CD4-positive, alpha-beta T cell treated with Interleukin-6 at 100 ng/mL for 8 hours (primary cell): ENCODE results near the gene UNC13D.
A peak's percentile ranks its signal among the peaks of the same experiment; 100 is the strongest.
"Not testable (repeated sequence)": the region's sequence is repeated elsewhere in the genome, so short reads cannot be mapped to it uniquely, and the experiment has no call there.

ENCODE experiments used
- DNase-seq: peaks from one replicate; pipeline ENCODE4 v3.0.0-alpha.2; 2020; ENCODE audit warnings: mixed read lengths, low spot score

UNC13D gene

DNA sequence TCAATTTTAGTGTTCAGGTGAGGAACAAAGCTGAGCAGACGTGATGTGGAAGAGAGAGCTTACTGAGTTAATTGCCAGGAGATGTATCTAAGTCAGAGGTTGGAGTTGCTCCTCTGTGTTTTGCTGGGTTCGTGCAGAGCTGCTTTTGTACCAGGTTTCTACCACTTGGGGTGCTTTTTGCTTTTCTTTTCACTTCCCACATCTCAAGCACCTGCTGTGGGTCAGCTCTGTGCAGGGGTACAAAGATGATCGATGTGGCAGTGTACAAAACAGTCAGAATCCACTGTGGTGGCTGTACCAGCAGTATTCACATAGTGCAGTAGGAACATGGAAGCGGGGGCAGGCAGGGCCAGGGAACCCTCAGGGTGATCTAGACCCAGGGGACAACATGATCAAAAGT, 44.8 kb downstream of the UNC13D start:
- no peak for DNase-seq

DNA sequence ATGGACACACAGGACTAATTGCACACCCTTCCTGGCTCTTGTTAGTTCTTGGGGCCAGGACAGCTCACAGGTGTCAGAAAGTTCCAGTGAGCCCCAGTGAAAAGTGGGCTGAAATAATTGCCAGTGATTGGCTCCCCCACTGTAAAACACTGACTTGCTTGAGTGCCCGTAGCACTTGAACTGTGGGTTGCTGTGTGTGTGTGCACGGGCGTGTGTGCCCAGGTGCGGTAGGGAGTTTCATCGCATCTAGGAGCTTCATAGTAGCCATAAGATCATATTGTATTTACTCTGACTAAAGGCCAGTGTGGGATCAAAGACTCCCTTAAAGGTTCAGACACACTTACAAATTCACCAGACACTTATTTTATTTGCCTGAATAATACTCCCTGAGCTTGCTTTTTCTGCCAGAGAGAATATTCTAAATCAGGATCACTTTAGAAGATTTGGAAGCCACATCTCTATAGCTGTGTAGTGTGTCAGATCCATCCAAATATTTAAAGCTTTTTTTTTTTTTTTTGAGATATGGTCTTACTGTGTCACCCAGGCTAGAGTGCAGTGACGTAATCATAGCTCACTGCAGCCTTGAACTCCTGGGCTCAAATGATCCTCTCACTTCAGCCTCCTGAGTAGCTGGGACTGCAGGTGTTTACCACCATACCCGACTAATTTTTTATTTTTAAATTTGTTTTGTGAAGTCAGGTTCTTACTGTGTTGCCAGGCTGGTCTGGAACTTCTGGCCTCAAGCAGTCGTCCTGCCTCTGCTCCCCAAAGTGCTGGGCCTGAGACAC, 48.2 kb downstream of the UNC13D start:
- no peak for DNase-seq

DNA sequence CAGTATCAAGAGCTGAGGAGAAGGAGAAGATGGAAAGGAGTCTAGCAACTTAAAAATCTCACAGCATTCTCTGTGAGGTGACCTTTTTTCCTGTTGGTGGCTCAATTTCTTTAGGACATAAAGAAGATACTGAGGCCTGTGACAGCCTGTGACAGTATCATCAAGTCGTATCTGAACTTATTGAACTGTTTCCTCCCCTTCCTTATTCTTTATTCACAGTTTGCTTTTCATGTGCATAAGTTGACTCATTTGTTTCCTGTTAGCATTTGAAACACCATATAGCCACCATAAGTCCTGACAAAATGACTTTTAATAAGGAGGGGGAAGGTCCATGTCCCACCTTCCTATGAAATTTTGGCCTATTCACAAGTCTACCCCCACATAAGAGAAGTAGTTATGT, 50.7 kb downstream of the UNC13D start:
- no peak for DNase-seq

DNA sequence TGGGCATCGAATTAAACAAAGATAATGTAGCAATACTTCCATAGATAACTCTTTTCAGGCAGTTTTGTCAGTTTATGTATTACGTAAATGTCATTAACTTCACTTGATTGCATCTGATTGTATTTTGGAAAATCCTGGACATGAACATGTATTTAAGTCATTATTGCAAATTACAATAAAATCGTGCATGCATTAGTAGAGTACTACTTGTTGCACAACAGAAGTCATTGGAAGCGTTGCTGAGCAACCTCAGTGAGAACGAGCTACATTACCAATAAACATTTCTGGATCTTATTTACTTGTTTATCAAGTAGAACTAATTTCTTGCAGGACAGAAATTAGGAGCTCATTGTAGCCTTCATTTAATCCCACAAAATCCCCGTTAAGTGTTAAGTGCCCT, 53.0 kb downstream of the UNC13D start:
- DNase-seq = no peak

DNA sequence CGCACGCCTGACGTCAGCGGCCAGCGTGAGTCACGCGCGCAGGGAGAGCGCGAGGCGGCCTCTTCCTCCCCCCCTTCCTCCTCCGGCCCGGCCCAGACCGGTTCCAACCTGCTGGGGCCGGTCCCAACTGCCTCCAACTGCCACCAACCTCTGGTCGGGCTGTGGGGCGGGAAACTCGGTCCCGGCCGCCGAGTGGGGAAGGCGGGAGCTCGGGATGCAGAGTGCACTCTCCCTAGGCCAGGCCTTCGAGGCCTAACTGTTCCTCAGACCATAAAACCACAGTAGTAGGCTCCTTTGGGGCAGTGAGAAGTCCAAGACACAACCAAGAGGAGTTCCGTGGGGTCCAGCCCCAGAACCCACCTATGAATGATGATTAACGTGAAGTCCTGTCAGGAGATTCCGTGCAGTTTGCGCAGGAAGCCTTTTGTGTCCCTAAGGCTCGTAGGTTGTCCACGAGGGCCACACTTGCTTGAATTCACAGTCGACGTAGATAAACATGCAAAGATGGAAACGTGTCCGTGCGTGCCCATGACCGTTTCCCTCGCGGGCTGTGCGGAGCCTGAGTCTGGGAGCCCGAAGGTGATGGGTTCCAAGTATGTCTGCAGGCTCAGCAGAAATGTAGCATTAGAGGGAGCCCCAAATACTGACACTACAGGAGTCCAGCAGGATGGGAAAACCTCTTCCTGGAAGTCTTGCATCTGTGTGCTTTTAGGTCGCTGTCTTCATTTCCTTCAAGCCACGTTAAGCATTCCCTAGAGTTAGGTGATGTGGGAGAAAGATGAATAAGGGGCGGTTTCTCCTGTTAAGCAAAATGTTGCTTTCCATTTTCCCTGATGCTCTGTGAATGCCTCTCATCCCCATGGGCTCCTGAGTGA, 59.0 kb downstream of the UNC13D start:
- DNase-seq = peak; percentile 91

DNA sequence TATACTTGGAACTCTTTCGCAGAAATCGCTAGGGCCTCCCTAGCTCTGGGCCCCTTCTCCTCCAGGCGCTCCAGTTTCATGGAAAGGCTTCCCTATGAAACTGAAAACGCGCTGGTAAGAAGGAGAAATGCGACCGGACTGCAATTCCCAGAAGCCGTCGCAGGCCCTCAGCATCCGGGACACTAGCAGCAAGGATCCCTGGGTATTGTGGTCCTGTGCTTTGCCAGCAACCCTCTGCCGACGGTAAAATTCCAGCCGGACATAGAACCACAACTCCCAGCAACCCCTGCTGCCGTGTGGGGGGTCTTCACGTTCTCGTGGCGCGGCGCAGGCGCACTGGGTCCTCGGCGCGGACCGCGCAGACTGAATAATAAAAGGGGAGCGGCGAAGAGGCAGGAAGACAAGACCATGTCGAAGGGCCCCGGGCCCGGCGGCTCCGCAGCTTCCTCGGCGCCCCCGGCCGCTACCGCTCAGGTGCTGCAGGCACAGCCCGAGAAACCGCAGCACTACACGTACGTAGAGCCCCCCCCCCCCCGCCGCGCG, 59.7 kb downstream of the UNC13D start, which contains the start of gene UNK:
Gene UNK, plus strand, starts transcription at position 334 of the 543 bp plus-strand sequence. Its CDS starts 75 bp downstream, at position 409.
- peak; percentile 98 for DNase-seq

DNA sequence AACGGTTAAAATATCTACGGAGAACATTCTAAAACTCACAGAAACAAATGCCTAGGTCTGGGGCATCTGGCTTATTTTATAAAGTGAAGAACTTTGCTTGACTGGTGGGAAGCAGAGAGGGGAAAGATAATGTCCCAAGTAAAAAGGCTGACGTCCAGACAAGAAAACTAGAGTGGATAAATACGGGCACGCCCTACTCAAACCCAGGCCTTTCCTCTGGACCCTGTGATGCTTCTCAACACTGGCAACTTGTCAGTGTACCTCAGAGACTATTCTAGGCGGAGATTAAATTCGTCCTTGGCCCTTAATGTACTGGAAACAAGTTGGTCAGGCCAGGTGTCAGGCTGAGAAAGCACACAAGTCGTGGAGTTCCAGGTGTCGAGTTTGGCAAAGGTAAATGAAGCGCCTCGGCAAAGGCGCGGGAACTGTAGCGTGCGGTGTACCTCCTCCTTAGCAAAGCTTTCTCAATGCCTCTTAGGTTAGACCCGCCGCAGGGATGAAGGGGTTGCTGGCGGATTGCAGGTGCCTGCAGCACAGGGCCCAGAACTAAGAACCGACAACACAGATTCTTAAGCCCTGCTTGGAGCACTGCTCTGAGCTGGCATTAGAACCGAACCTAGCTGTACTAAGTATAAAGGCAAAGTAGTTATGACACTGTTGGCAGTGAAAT, 60.3 kb downstream of the UNC13D start:
- no peak for DNase-seq

DNA sequence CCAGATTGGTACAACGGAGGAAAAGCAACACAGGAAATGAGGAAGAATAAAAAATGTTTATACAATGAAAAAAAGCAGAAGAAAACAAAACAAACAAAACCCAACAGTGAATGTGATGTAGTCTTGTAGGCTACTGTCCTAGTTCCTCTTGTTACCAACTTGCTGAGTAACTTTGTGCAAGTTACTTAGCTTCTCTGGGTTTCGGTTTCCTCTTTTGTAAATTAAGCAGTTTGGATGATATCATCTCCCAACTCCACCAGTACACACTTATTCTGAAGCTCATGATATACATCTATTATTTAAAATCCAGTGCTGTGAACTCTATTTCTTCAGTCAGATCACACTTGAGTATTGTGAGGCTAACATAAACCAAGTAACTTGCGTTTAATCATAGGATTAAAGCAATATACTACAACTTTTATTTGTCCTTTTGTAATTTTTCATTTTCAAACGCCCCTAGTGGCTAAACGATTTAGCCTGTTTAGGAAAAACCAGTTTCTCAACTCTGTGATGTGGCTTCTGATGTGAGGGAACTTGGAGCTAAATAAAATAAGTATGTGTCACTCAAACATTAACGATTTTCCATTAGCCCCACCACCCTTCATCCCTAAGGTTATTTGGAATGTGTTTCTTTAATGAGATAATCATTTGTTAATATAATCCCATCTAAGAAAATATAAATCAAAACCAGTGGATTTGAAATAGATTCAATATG, 61.0 kb downstream of the UNC13D start:
- peak; percentile 56 for DNase-seq

DNA sequence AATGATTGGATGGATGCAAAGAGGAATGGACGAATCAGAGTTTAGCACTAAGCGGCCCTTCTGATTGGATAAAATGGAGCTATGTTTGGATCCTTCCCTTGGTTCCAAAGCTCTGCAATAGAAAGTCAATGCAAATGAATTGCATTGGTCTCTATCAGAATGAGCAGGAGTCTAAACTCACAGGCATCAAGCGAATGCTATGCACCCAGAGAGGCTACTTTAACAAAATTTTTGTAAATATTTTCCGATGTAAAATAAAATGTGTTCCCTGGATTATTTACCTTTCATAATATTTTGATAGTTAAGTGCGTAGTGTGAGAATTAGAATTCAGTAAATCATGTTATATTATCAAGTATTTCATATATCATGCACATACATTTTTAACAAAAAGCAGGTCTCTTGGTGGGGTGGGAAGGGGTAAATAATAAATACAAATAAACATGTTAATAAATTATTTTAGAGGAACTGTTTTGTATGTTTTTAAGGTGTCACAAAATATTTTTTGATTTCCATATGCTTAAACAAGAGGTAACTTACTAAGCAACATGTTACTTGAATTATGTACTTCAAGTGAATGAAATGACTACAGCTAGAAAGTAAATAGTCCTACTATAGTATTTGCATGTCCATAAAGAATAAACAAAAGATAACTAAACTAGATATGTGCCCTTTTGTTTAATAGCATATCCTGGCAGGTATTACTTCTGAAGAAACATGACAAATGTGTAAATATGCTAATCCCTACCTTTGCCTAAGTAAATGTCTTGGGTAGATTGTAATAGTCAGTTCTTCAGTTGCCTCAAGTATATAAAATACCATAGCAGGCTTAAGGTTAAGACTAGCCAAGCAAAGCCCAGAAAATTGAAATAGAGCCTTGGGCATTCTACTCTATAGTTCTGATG, 64.0 kb downstream of the UNC13D start:
- DNase-seq = no peak

DNA sequence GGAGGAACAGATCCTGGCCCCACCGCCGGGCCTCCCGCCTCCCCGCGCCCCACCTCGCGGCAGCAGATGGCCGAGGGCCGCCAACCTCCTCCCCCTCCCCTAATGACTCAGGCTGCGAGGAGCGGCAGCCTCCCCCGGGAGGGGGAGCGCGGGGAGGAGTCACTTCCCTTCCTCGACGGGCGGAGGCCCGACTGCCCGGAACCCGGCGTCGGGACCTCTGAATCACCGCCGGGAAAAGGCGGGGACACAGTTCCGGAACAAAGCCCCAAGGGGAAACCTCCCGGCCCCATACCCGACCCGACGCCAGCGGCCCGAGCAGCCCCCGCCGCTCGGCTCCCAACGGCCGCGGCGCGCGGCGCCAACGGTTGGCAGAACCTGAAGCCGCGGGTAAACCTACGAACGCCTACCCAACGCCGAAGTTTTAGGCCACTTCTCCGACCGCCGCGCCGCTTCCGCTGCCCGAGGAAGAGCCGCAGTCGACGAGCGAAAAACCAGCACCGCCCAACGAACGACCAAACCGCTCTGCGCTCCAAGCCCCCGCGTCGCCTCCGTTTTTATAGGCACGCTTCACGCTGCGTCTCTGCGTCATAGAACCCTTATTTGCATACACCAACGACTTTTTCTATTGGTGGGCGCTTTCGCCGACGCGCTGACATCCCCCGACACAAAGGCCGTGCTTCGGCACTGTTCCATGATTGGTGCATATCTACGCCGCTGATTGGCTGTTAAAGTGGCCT, 64.8 kb downstream of the UNC13D start:
- DNase-seq = peak; percentile 98

DNA sequence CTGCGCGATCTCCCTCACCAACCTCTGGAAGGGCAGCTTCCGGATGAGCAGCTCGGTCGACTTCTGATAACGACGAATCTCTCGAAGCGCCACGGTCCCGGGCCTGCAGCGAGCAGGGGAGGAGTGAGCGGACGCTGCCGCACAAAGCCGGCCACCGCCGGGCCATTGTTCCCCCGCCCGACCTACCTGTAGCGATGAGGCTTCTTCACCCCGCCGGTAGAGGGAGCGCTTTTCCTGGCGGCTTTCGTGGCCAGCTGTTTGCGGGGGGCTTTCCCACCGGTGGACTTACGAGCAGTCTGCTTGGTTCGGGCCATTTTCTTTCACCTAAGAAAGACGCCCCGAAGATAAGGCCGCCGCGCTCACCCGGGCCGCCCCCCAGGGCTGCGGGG, 65.3 kb downstream of the UNC13D start:
- no peak for DNase-seq

DNA sequence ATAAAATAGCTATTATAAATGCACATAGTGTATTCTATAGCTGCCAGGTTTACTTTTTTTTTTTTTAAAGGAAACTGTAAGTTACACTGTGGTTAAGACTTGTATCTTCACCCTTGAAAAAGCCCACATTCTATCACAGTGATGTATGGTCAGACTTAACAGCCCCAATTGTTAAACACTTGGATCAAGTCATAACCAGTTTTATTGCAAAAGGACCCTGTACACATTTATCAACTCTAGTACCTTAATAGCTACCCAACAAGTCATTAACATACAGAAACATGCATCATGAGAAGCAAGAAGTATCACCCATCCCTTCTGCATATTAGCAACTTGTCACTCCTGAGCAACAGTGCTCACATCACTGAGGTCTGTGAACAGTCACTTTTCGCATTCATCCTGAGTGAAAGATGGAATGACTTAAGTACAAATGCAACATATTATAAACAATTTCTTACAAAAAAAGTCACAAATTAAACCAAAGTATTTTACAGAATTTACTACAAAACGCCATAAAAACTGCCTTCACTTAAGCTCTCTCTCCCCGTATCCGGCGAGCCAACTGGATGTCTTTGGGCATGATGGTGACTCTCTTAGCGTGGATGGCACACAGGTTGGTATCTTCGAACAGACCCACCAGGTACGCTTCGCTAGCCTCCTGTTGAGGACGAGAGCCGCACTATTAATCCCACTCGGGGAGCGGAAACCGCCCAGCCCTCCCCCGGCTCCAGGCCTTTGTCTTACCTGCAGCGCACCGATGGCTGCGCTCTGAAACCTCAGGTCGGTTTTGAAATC, 65.9 kb downstream of the UNC13D start:
- not testable (repeated sequence) for DNase-seq

DNA sequence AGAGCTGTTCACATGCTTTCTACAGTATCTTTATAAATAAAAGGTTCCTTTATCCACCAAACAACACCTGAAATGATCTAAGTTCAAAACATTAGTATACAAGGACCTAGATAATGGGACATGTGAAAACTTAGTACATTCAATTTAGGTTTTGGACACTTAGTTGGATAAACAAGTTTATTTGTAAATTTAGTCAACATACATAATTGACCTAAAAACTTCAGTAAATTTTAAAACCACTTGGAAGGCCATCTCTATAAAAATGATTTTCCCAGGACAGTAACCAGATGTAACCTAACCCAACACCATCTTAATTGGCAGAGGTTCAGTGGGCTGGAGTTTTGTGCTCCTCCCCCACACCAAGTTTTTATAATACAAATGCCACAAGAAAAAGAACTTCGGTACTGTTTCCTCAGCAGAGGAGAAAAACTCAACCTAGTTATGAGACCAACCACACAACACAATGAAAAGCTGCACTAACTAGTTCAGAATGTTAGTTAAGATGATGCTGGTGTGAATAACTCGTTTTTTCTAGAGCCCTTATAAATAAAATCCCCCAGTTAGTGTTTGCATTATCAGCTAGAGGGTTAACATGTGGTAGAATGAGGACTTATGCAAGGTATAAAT, 66.8 kb downstream of the UNC13D start:
- no peak for DNase-seq
